ENCODE results near the gene CHMP2B. TPM values are rescaled to one million over a fixed set of nuclear protein-coding genes. Genes with fewer than 3 reads are reported as not detected.
A peak's percentile ranks its signal among the peaks of the same experiment; 100 is the strongest.
"Not testable (repeated sequence)": the region's sequence is repeated elsewhere in the genome, so short reads cannot be mapped to it uniquely, and the experiment has no call there.

The CHMP2B gene
- polyA plus RNA-seq, 1 donor from 2014 or later: 59.3 TPM

DNA sequence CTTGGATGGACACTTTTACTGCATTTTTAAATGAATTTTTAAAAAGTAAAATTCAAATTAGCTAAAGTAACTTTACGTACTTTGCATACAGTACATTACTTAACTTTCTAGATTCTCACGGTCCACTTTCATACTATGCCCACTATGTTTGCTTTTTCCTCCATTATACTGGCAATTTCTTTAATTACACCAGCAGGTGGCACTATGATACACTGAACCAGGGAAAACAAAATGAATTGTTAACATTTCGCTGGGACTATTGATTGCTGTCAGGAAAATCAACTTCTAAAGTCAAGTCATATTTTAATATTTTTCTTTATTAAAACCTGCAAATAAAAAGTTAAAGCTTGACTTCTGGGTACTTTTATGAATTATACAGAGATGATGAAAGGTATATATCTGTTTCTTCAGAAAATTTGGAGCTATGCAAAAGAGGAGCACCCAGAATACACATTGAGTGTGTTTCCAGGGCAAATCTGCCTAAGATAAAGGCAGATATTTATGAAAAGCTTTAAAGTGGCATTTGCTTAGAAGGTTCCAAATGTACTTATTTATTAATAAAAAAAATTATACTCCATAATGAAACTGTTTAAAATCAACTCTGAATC is 71.1 kb downstream of the CHMP2B start:
- Histone ChIP-seq H3K4me2 (ENCODE audit: low read length) (no peak overlapping the region), H3K79me2 (replicated peaks; ENCODE audit: insufficient read depth, low read length) (no peaks in the 10 kb centered on the region), H3K36me3 (ENCODE audit: insufficient read depth, low read length) (no peaks in the 10 kb centered on the region), H3K27me3 (ENCODE audit: insufficient read depth, low read depth, low read length) (no peaks in the 10 kb centered on the region), H3K4me3 (ENCODE audit: low read length) (no peak overlapping the region), H3K9me2 (ENCODE audit: insufficient read depth, low read length) (no peaks in the 10 kb centered on the region), H3K9ac (ENCODE audit: low read length) (no peak overlapping the region), H3K27ac (ENCODE audit: low read length) (no peak overlapping the region), H4K20me1 (ENCODE audit: insufficient read depth) (no peaks in the 10 kb centered on the region), H2AFZ (ENCODE audit: low read depth, low read length) (no peak overlapping the region), H3K9me3 (ENCODE audit: low read length) (no peaks in the 10 kb centered on the region), H3F3A (ENCODE audit: insufficient read depth, low read length, poor library complexity, severe bottlenecking) (no peaks in the 10 kb centered on the region)
- TF ChIP-seq EP300 (conservative IDR thresholded peaks at IDR 0.05; ENCODE audit: poor library complexity, severe bottlenecking): no peak
- TF ChIP-seq, protein P1, sequence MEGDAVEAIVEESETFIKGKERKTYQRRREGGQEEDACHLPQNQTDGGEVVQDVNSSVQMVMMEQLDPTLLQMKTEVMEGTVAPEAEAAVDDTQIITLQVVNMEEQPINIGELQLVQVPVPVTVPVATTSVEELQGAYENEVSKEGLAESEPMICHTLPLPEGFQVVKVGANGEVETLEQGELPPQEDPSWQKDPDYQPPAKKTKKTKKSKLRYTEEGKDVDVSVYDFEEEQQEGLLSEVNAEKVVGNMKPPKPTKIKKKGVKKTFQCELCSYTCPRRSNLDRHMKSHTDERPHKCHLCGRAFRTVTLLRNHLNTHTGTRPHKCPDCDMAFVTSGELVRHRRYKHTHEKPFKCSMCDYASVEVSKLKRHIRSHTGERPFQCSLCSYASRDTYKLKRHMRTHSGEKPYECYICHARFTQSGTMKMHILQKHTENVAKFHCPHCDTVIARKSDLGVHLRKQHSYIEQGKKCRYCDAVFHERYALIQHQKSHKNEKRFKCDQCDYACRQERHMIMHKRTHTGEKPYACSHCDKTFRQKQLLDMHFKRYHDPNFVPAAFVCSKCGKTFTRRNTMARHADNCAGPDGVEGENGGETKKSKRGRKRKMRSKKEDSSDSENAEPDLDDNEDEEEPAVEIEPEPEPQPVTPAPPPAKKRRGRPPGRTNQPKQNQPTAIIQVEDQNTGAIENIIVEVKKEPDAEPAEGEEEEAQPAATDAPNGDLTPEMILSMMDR (IDR thresholded peaks at IDR 0.05; ENCODE audit: poor library complexity, severe bottlenecking): peak; percentile 81
- TF ChIP-seq MXI1 (conservative IDR thresholded peaks at IDR 0.05; ENCODE audit: poor library complexity, severe bottlenecking): no peak
- TF ChIP-seq RAD21 (conservative IDR thresholded peaks at IDR 0.05): peak; percentile 86
- no peak for TF ChIP-seq TAF1 (IDR thresholded peaks at IDR 0.05; ENCODE audit: low read depth)
- no peak for TF ChIP-seq EZH2 (IDR thresholded peaks at IDR 0.05; ENCODE audit: borderline replicate concordance, insufficient read depth, low read length, poor library complexity, severe bottlenecking)
- peak; percentile 90 for TF ChIP-seq SMC3 (conservative IDR thresholded peaks at IDR 0.05; ENCODE audit: poor library complexity)
- TF ChIP-seq, protein P2, sequence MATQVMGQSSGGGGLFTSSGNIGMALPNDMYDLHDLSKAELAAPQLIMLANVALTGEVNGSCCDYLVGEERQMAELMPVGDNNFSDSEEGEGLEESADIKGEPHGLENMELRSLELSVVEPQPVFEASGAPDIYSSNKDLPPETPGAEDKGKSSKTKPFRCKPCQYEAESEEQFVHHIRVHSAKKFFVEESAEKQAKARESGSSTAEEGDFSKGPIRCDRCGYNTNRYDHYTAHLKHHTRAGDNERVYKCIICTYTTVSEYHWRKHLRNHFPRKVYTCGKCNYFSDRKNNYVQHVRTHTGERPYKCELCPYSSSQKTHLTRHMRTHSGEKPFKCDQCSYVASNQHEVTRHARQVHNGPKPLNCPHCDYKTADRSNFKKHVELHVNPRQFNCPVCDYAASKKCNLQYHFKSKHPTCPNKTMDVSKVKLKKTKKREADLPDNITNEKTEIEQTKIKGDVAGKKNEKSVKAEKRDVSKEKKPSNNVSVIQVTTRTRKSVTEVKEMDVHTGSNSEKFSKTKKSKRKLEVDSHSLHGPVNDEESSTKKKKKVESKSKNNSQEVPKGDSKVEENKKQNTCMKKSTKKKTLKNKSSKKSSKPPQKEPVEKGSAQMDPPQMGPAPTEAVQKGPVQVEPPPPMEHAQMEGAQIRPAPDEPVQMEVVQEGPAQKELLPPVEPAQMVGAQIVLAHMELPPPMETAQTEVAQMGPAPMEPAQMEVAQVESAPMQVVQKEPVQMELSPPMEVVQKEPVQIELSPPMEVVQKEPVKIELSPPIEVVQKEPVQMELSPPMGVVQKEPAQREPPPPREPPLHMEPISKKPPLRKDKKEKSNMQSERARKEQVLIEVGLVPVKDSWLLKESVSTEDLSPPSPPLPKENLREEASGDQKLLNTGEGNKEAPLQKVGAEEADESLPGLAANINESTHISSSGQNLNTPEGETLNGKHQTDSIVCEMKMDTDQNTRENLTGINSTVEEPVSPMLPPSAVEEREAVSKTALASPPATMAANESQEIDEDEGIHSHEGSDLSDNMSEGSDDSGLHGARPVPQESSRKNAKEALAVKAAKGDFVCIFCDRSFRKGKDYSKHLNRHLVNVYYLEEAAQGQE (IDR thresholded peaks at IDR 0.05; ENCODE audit: borderline replicate concordance): no peak
- TF ChIP-seq POLR2AphosphoS5 (IDR thresholded peaks at IDR 0.05): no peak

DNA sequence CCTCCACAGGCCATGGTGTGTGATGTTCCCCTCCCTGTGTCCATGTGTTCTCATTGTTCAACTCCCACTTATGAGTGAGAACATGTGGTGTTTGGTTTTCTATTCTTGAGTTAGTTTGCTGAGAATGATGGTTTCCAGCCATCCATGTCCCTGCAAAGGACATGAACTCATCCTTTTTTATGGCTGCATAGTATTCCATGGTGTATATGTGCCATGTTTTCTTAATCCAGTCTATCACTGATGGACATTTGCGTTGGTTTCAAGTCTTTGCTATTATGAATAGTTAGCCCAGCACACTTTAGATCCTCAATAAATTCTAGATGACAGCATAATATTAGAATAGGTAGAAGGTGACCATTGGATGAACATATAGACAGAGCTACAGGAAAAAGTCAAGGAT is 77.9 kb downstream of the CHMP2B start:
- H3F3A ChIP-seq (ENCODE audit: insufficient read depth, low read length, poor library complexity, severe bottlenecking); H3K79me2 ChIP-seq (replicated peaks; ENCODE audit: insufficient read depth, low read length); H3K36me3 ChIP-seq (ENCODE audit: insufficient read depth, low read length); H3K27ac ChIP-seq (ENCODE audit: low read length); H3K27me3 ChIP-seq (ENCODE audit: insufficient read depth, low read depth, low read length); H4K20me1 ChIP-seq (ENCODE audit: insufficient read depth); H3K9me2 ChIP-seq (ENCODE audit: insufficient read depth, low read length); H3K4me2 ChIP-seq (ENCODE audit: low read length); H3K9ac ChIP-seq (ENCODE audit: low read length); H3K4me3 ChIP-seq (ENCODE audit: low read length); H3K9me3 ChIP-seq (ENCODE audit: low read length); H2AFZ ChIP-seq (ENCODE audit: low read depth, low read length): not testable (repeated sequence)

Small RNA genes lying within 50 kb of the gene (small RNA-seq; reads per million reads assigned to genes)
- gene MIR4795: 0 reads per million in 3 experiments

Other genes starting within 250 kb of the CHMP2B start
- 0.06 and 0.16 TPM in 2 replicates for gene VGLL3, start 236.2 kb upstream of the CHMP2B start, polyA plus RNA-seq
- not detected in 2 replicates for gene POU1F1, start 49.3 kb downstream of the CHMP2B start, polyA plus RNA-seq